SK-N-SH (cell line): ENCODE results near the gene ADRM1. TPM values are rescaled to one million over a fixed set of nuclear protein-coding genes. Genes with fewer than 3 reads are reported as not detected.

Experiments
- CTCF ChIA-PET: fragments of 300-600, 350-600 bp; formaldehyde crosslinking; extraction: SDS; loops from one replicate; lab custom pipeline; 2021; lab: Yijun Ruan, JAX
- POLR2A ChIA-PET: fragments of 350-600 bp; sonication (Branson Sonifier 250); formaldehyde crosslinking; extraction: SDS; loops from one replicate; lab custom pipeline; 2020; ENCODE audit warnings: antibody characterized with exemption, inconsistent platforms; lab: Yijun Ruan, JAX
- DNase-seq: peaks from one replicate; pipeline ENCODE4 v3.0.0; 2012
- H2AFZ ChIP-seq: fragments of 200-600 bp; sonication (generic); 2 replicates; pipeline ENCODE4 v1.8.1; 2016; ENCODE audit warnings: antibody characterized with exemption, mild to moderate bottlenecking, low read depth
- H3F3A ChIP-seq: fragments of 200-600 bp; sonication (generic); replicated peaks from 2 replicates; pipeline ENCODE3; 2016; ENCODE audit warnings: antibody characterized with exemption, mild to moderate bottlenecking; ENCODE audit not compliant: insufficient read depth
- H3K27ac ChIP-seq, 2 experiments: fragments of 200-500 bp in 1 of 2; fragments of 200-600 bp in 1 of 2; sonication (Bioruptor generic) in 1 of 2; sonication (generic), shearing (Covaris generic) in 1 of 2; 2 replicates each; pipeline versions ENCODE4 v1.5.1 to v1.6.1; 2014 to 2016; ENCODE audit warnings: low read depth in 2 of 2, inconsistent platforms in 1 of 2, low read length in 1 of 2, mild to moderate bottlenecking in 1 of 2, mixed read lengths in 1 of 2
- H3K27me3 ChIP-seq: fragments of 200-600 bp; sonication (generic), shearing (Covaris generic); 2 replicates; pipeline ENCODE4 v1.6.1; 2016; ENCODE audit warnings: mixed run types; ENCODE audit not compliant: insufficient read depth
- H3K36me3 ChIP-seq, 2 experiments: fragments of 200-500 bp in 1 of 2; fragments of 200-600 bp in 1 of 2; sonication (Bioruptor generic) in 1 of 2; sonication (generic) in 1 of 2; replicated peaks in 1 of 2; 2 replicates each; pipeline versions ENCODE3 to v1.5.1; 2014 to 2016; ENCODE audit warnings: low read length in 1 of 2, mild to moderate bottlenecking in 1 of 2; ENCODE audit not compliant: insufficient read depth in 2 of 2, control insufficient read depth in 1 of 2
- H3K4me1 ChIP-seq, 2 experiments: fragments of 200-500 bp in 1 of 2; fragments of 200-600 bp in 1 of 2; sonication (Bioruptor generic) in 1 of 2; sonication (generic), shearing (Covaris generic) in 1 of 2; 2 replicates each; pipeline versions ENCODE4 v1.5.1 to v1.6.1; 2014 to 2016; ENCODE audit warnings: low read depth in 1 of 2, low read length in 1 of 2, mixed run types in 1 of 2; ENCODE audit not compliant: insufficient read depth in 2 of 2, control insufficient read depth in 1 of 2
- H3K4me2 ChIP-seq: fragments of 200-600 bp; sonication (generic), shearing (Covaris generic); 2 replicates; pipeline ENCODE4 v1.6.1; 2017; ENCODE audit warnings: mixed run types
- H3K4me3 ChIP-seq, 2 experiments: fragments of 200-500 bp in 1 of 2; fragments of 200-600 bp in 1 of 2; sonication (Bioruptor generic) in 1 of 2; sonication (generic), shearing (Covaris generic) in 1 of 2; 2 replicates each; pipeline versions ENCODE4 v1.5.1 to v1.8.1; 2014 to 2016; ENCODE audit warnings: low read depth in 2 of 2, inconsistent platforms in 1 of 2, low read length in 1 of 2, mild to moderate bottlenecking in 1 of 2, mixed read lengths in 1 of 2, moderate library complexity in 1 of 2
- H3K79me2 ChIP-seq: fragments of 200-600 bp; sonication (generic); 2 replicates; pipeline ENCODE4 v1.8.1; 2017; ENCODE audit warnings: mild to moderate bottlenecking; ENCODE audit not compliant: insufficient read depth
- H3K9ac ChIP-seq: fragments of 200-600 bp; sonication (generic); 2 replicates; pipeline ENCODE4 v1.6.1; 2017; ENCODE audit warnings: mixed run types
- H3K9me2 ChIP-seq: fragments of 200-600 bp; sonication (generic); 2 replicates; pipeline ENCODE4 v1.6.1; 2017; ENCODE audit warnings: mixed run types
- H3K9me3 ChIP-seq: fragments of 200-600 bp; sonication (generic); 2 replicates; pipeline ENCODE4 v1.6.1; 2017; ENCODE audit warnings: mixed run types, mild to moderate bottlenecking, moderate library complexity
- H4K20me1 ChIP-seq: fragments of 200-600 bp; sonication (generic); 2 replicates; pipeline ENCODE4 v1.6.1; 2017; ENCODE audit warnings: mild to moderate bottlenecking, mixed run types; ENCODE audit not compliant: insufficient read depth
- EP300 ChIP-seq, 2 experiments: IDR thresholded peaks; 2 replicates each; pipeline versions ENCODE4 v1.4.0 to v1.6.1; 2012; ENCODE audit warnings: borderline replicate concordance in 1 of 2, low read depth in 1 of 2, low read length in 1 of 2
- FOSL2 ChIP-seq: IDR thresholded peaks from 2 replicates; pipeline ENCODE4 v1.4.0; 2012; ENCODE audit warnings: low read depth, mild to moderate bottlenecking, moderate library complexity, borderline replicate concordance
- GABPA ChIP-seq: IDR thresholded peaks from 2 replicates; pipeline ENCODE4 v1.4.0; 2012; ENCODE audit warnings: low read depth, mild to moderate bottlenecking
- GATA2 ChIP-seq: sonication (generic); formaldehyde crosslinking; IDR thresholded peaks from 2 replicates; pipeline ENCODE4 v1.5.0; 2020; ENCODE audit warnings: mild to moderate bottlenecking, missing genetic modification reagents
- MEF2A ChIP-seq: IDR thresholded peaks from 2 replicates; pipeline ENCODE4 v1.4.0; 2012; ENCODE audit warnings: low read depth, borderline replicate concordance
- NRF1 ChIP-seq: IDR thresholded peaks from 2 replicates; pipeline ENCODE4 v1.6.1; 2012; ENCODE audit warnings: low read depth, mild to moderate bottlenecking, low read length
- TAF1 ChIP-seq: IDR thresholded peaks from 2 replicates; pipeline ENCODE4 v1.6.1; 2012; ENCODE audit warnings: low read depth, mild to moderate bottlenecking, low read length, moderate library complexity, borderline replicate concordance
- TEAD4 ChIP-seq: IDR thresholded peaks from 2 replicates; pipeline ENCODE4 v1.4.0; 2012; ENCODE audit warnings: mild to moderate bottlenecking, borderline replicate concordance; ENCODE audit not compliant: insufficient read depth
- YY1 ChIP-seq: IDR thresholded peaks from 2 replicates; pipeline ENCODE4 v1.4.0; 2012; ENCODE audit warnings: low read depth, mild to moderate bottlenecking
- WGBS: methylation state at CpG from one replicate; pipeline ENCODE4 v1.1.6; 2017; ENCODE audit warnings: low lambda C conversion rate; 5-methylcytosine and 5-hydroxymethylcytosine counted together
- polyA plus RNA-seq, 3 experiments: library from polyadenylated mRNA; depleted of rRNA; stranded (reverse); fragments of >200 nt; gene quantifications; 2 replicates each; pipeline ENCODE4 v1.2.3, GENCODE V29; 2012
- TF ChIP-seq, protein P1 (sequence below): IDR thresholded peaks from 2 replicates; pipeline ENCODE4 v1.6.1; 2012; ENCODE audit warnings: mild to moderate bottlenecking, low read depth, low read length, moderate library complexity
- TF ChIP-seq, protein P2 (sequence below): IDR thresholded peaks from 2 replicates; pipeline ENCODE4 v1.4.0; 2012; ENCODE audit warnings: low read depth, borderline replicate concordance
- TF ChIP-seq, protein P3 (sequence below): IDR thresholded peaks from 2 replicates; pipeline ENCODE4 v1.4.0; 2012; ENCODE audit warnings: low read depth, borderline replicate concordance

ADRM1 gene
- polyA plus RNA-seq, 1 of the 3 experiments (the other 2 are of a cell fraction): 142 TPM

GRCh38 chr20:62293111-62293784 lies 9.5 kb upstream of the ADRM1 start:
- DNase-seq: no peak
- WGBS: 96% methylated on average over 19 of the region's 20 CpGs
- no peaks in the 10 kb centered on the region for H4K20me1 ChIP-seq
- no peaks in the 10 kb centered on the region for H3K9me2 ChIP-seq
- no peaks in the 10 kb centered on the region for H3K27me3 ChIP-seq
- H3F3A ChIP-seq: no peaks in the 10 kb centered on the region
- ChIA-PET CTCF (interaction anchor here (1.1 to 1.6 kb wide), 2 partner anchors 8 to 206 kb away, joined by 3 to 4 read pairs; no protein-coding TSS in a partner anchor), POLR2A (no interaction called here)
- peaks cover 8 to 43% of the 10 kb centered on the region in 2 experiments for H3K36me3 ChIP-seq
- no peak overlapping the region for H3K4me2 ChIP-seq
- no peak overlapping the region for H2AFZ ChIP-seq
- no peaks in the 10 kb centered on the region for H3K9me3 ChIP-seq
- no peak overlapping the region for H3K4me3 ChIP-seq
- no peaks in the 10 kb centered on the region for H3K79me2 ChIP-seq
- H3K9ac ChIP-seq: no peak overlapping the region
- no peak overlapping the region for H3K27ac ChIP-seq
- no peaks in the 10 kb centered on the region for H3K4me1 ChIP-seq
- TF ChIP-seq NRF1 (no peak), EP300 (IDR thresholded peaks at IDR 0.05; ENCODE audit: borderline replicate concordance in 1 of 2, low read depth in 1 of 2, low read length in 1 of 2) (no peak), MEF2A (no peak)

DNA sequence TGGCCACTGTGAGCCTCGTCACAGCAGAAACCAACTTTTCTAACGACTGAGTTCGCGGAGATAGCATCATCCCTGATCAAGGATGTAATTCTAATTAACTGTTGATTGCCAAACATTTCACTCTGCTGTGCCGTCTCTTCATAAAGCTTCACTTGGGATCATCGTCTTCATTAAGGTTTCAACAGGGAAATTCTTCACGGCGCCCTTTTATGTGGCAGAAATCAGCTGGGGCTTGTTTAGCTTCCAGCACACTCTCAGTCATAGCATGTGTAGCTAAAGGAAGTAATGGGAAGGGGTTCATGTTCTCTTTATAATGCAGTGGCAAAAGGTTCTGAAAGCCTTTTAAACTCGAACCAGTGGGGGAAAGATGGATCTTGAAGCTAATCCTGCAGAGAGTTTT lies 8.9 kb upstream of the ADRM1 start:
- Histone ChIP-seq H4K20me1 (no peaks in the 10 kb centered on the region), H3K27ac (no peak overlapping the region), H3K79me2 (no peaks in the 10 kb centered on the region), H3K4me3 (no peak overlapping the region), H3K9me3 (no peaks in the 10 kb centered on the region), H3K27me3 (no peaks in the 10 kb centered on the region), H3K9me2 (no peaks in the 10 kb centered on the region), H3K4me1 (no peaks in the 10 kb centered on the region), H2AFZ (no peak overlapping the region), H3K9ac (no peak overlapping the region), H3K36me3 (peaks cover 8 to 44% of the 10 kb centered on the region in 2 experiments), H3F3A (no peaks in the 10 kb centered on the region), H3K4me2 (no peak overlapping the region)
- ChIA-PET CTCF (no interaction called here), POLR2A (no interaction called here)
- 92% methylated on average over 9 of the region's 9 CpGs for WGBS
- TF ChIP-seq TEAD4 (no peak), YY1 (no peak), GATA2 (CRISPR knock-in tag) (no peak)
- TF ChIP-seq, protein P1, sequence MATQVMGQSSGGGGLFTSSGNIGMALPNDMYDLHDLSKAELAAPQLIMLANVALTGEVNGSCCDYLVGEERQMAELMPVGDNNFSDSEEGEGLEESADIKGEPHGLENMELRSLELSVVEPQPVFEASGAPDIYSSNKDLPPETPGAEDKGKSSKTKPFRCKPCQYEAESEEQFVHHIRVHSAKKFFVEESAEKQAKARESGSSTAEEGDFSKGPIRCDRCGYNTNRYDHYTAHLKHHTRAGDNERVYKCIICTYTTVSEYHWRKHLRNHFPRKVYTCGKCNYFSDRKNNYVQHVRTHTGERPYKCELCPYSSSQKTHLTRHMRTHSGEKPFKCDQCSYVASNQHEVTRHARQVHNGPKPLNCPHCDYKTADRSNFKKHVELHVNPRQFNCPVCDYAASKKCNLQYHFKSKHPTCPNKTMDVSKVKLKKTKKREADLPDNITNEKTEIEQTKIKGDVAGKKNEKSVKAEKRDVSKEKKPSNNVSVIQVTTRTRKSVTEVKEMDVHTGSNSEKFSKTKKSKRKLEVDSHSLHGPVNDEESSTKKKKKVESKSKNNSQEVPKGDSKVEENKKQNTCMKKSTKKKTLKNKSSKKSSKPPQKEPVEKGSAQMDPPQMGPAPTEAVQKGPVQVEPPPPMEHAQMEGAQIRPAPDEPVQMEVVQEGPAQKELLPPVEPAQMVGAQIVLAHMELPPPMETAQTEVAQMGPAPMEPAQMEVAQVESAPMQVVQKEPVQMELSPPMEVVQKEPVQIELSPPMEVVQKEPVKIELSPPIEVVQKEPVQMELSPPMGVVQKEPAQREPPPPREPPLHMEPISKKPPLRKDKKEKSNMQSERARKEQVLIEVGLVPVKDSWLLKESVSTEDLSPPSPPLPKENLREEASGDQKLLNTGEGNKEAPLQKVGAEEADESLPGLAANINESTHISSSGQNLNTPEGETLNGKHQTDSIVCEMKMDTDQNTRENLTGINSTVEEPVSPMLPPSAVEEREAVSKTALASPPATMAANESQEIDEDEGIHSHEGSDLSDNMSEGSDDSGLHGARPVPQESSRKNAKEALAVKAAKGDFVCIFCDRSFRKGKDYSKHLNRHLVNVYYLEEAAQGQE: no peak
- DNase-seq: no peak

GRCh38 chr20:62294516-62294915 lies 8.3 kb upstream of the ADRM1 start:
- 96% methylated on average over 17 of the region's 17 CpGs for WGBS
- ChIA-PET POLR2A (no interaction called here), CTCF (no interaction called here)
- Histone ChIP-seq H3K79me2 (no peaks in the 10 kb centered on the region), H3K4me3 (no peak overlapping the region), H3K9me3 (no peaks in the 10 kb centered on the region), H3F3A (no peaks in the 10 kb centered on the region), H4K20me1 (no peaks in the 10 kb centered on the region), H3K9me2 (no peaks in the 10 kb centered on the region), H3K36me3 (peaks cover 8 to 41% of the 10 kb centered on the region in 2 experiments), H3K27ac (no peak overlapping the region), H3K4me2 (no peak overlapping the region), H3K27me3 (no peaks in the 10 kb centered on the region), H3K4me1 (no peaks in the 10 kb centered on the region), H2AFZ (no peak overlapping the region), H3K9ac (no peak overlapping the region)
- DNase-seq: no peak
- TF ChIP-seq GABPA (no peak), FOSL2 (no peak), YY1 (no peak), MEF2A (no peak), TAF1 (no peak)
- TF ChIP-seq, protein P2, sequence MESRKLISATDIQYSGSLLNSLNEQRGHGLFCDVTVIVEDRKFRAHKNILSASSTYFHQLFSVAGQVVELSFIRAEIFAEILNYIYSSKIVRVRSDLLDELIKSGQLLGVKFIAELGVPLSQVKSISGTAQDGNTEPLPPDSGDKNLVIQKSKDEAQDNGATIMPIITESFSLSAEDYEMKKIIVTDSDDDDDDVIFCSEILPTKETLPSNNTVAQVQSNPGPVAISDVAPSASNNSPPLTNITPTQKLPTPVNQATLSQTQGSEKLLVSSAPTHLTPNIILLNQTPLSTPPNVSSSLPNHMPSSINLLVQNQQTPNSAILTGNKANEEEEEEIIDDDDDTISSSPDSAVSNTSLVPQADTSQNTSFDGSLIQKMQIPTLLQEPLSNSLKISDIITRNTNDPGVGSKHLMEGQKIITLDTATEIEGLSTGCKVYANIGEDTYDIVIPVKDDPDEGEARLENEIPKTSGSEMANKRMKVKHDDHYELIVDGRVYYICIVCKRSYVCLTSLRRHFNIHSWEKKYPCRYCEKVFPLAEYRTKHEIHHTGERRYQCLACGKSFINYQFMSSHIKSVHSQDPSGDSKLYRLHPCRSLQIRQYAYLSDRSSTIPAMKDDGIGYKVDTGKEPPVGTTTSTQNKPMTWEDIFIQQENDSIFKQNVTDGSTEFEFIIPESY: no peak
- TF ChIP-seq, protein P3, sequence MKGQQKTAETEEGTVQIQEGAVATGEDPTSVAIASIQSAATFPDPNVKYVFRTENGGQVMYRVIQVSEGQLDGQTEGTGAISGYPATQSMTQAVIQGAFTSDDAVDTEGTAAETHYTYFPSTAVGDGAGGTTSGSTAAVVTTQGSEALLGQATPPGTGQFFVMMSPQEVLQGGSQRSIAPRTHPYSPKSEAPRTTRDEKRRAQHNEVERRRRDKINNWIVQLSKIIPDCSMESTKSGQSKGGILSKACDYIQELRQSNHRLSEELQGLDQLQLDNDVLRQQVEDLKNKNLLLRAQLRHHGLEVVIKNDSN: no peak
